K562 (cell line): ENCODE data around the gene CCNY. TPM values are rescaled to one million over a fixed set of nuclear protein-coding genes. Genes with fewer than 3 reads are reported as not detected.
A peak's percentile ranks its signal among the peaks of the same experiment; 100 is the strongest.

Source experiments
- ATAC-seq: fragments of 200-7000 bp; cut with Tn5 transposase; 3 replicates; pipeline ENCODE4 v1.9.1; 2020; ENCODE audit warnings: moderate library complexity
- BruUV-seq: library from RNA; stranded (reverse); fragments of 400-500 nt; replicated peaks from 2 replicates; lab custom pipeline; 2021; lab: Mats Ljungman, UMichigan
- CTCF ChIA-PET: fragments of 300-600 bp; formaldehyde crosslinking; extraction: SDS; loops from one replicate; lab custom pipeline; 2021; ENCODE audit warnings: low intra/inter-chr PET ratio; lab: Yijun Ruan, JAX
- POLR2A ChIA-PET: fragments of 300-600, 350-650 bp; sonication (Branson Sonifier 250); formaldehyde crosslinking; extraction: SDS; loops from one replicate; lab custom pipeline; 2021; ENCODE audit warnings: antibody characterized with exemption, inconsistent platforms; lab: Yijun Ruan, JAX
- DNase-seq, 4 experiments: peaks; one replicate each; pipeline versions ENCODE4 v3.0.0 to v3.0.0-alpha.2; 2011 to 2018; ENCODE audit warnings: low spot score in 3 of 4, mixed read lengths in 3 of 4; ENCODE audit errors: extremely low read depth in 1 of 4
- FAIRE-seq: peaks from 2 replicates; lab custom pipeline; 2011; peaks lifted over from hg19 to GRCh38; lab: Jason Lieb, UNC
- H2AFZ ChIP-seq: 2 replicates; pipeline ENCODE4 v1.6.0; 2011; ENCODE audit warnings: low read depth, low read length, control low read depth, inconsistent platforms
- H3K27ac ChIP-seq: fragments of 200-600 bp; 3 replicates; pipeline ENCODE4 v1.8.0; 2011; ENCODE audit warnings: low read depth, mild to moderate bottlenecking, control low read depth, inconsistent platforms, low read length, moderate library complexity, mixed read lengths; ENCODE audit errors: extremely low read depth
- H3K27me3 ChIP-seq, 2 experiments: fragments of 300-600 bp in 1 of 2; 2 replicates in 1 of 2; 3 replicates in 1 of 2; pipeline versions ENCODE4 v1.6.0 to v1.8.0; 2011; ENCODE audit warnings: inconsistent platforms in 2 of 2, low read length in 2 of 2, mild to moderate bottlenecking in 1 of 2, mixed read lengths in 1 of 2, moderate library complexity in 1 of 2; ENCODE audit not compliant: control insufficient read depth in 2 of 2, insufficient read depth in 2 of 2
- H3K36me3 ChIP-seq: fragments of 300-600 bp; 3 replicates; pipeline ENCODE4 v1.8.0; 2011; ENCODE audit warnings: mild to moderate bottlenecking, low read length, inconsistent platforms; ENCODE audit not compliant: control insufficient read depth, insufficient read depth
- H3K4me1 ChIP-seq, 2 experiments: fragments of 200-600 bp in 1 of 2; replicated peaks in 1 of 2; 2 replicates in 1 of 2; 3 replicates in 1 of 2; pipeline versions ENCODE4 v1.5.1 to v1.8.0; 2011; ENCODE audit warnings: inconsistent platforms in 2 of 2, low read length in 2 of 2, mild to moderate bottlenecking in 1 of 2, mixed read lengths in 1 of 2, moderate library complexity in 1 of 2; ENCODE audit not compliant: control insufficient read depth in 2 of 2, insufficient read depth in 2 of 2
- H3K4me2 ChIP-seq: 2 replicates; pipeline ENCODE4 v1.6.1; 2011; ENCODE audit warnings: low read length, control low read depth, inconsistent platforms, mixed read lengths; ENCODE audit not compliant: insufficient read depth
- H3K4me3 ChIP-seq: fragments of 200-600 bp; sonication (generic), shearing (Covaris generic); 2 replicates; pipeline ENCODE4 v1.5.1; 2016; ENCODE audit warnings: control low read depth, inconsistent platforms
- H3K79me2 ChIP-seq: fragments of 200-600 bp; 3 replicates; pipeline ENCODE4 v1.8.0; 2011; ENCODE audit warnings: low read length, inconsistent platforms; ENCODE audit not compliant: control insufficient read depth, insufficient read depth
- H3K9ac ChIP-seq, 2 experiments: 2 replicates each; pipeline versions ENCODE4 v1.6.0 to v1.6.1; 2011; ENCODE audit warnings: low read depth in 2 of 2, low read length in 2 of 2, control low read depth in 1 of 2, inconsistent platforms in 1 of 2, mild to moderate bottlenecking in 1 of 2, mixed read lengths in 1 of 2; ENCODE audit not compliant: insufficient read depth in 1 of 2
- H3K9me1 ChIP-seq: one replicate; pipeline ENCODE4 v1.6.0; 2011; ENCODE audit warnings: inconsistent platforms, mild to moderate bottlenecking, low read length, moderate library complexity; ENCODE audit not compliant: control insufficient read depth, insufficient read depth
- H3K9me3 ChIP-seq: replicated peaks from 2 replicates; pipeline ENCODE4 v1.5.1; 2011; ENCODE audit warnings: low read depth, low read length, inconsistent platforms; ENCODE audit not compliant: control insufficient read depth, insufficient read depth
- H4K20me1 ChIP-seq: replicated peaks from 2 replicates; pipeline ENCODE4 v1.6.1; 2011; ENCODE audit warnings: low read length, inconsistent platforms, mixed read lengths; ENCODE audit not compliant: control insufficient read depth, insufficient read depth
- BDP1 ChIP-seq: IDR thresholded peaks from 3 replicates; pipeline ENCODE4 v1.6.1; 2011; ENCODE audit not compliant: insufficient read length, insufficient read depth
- ETV5 ChIP-seq: sonication (generic); formaldehyde crosslinking; IDR thresholded peaks from 2 replicates; pipeline ENCODE4 v1.4.0; 2020; ENCODE audit warnings: low read depth, mild to moderate bottlenecking, missing genetic modification reagents
- ETV6 ChIP-seq, 3 experiments: fragments of 150-350 bp in 1 of 3; sonication (generic) in 1 of 3; formaldehyde crosslinking in 1 of 3; IDR thresholded peaks; 2 replicates each; pipeline versions ENCODE4 v1.6.1 to v1.8.0; 2014 to 2022; ENCODE audit warnings: borderline replicate concordance in 2 of 3, low read depth in 2 of 3, antibody characterized with exemption in 1 of 3, low read length in 1 of 3, mild to moderate bottlenecking in 1 of 3, missing genetic modification reagents in 1 of 3
- FOXP1 ChIP-seq: sonication (generic); formaldehyde crosslinking; IDR thresholded peaks from 2 replicates; pipeline ENCODE4 v1.8.0; 2022; ENCODE audit warnings: mild to moderate bottlenecking, missing genetic modification reagents
- HNRNPH1 ChIP-seq: fragments of 200-400 bp; formaldehyde crosslinking; optimal IDR thresholded peaks from 2 replicates; pipeline ENCODE3; 2017; ENCODE audit warnings: low read depth, mild to moderate bottlenecking, low read length, moderate library complexity
- NCOA6 ChIP-seq: fragments of 450-650 bp; IDR thresholded peaks from 2 replicates; pipeline ENCODE4 v1.6.1; 2017; ENCODE audit warnings: mild to moderate bottlenecking
- XRCC5 ChIP-seq: fragments of 200-400 bp; formaldehyde crosslinking; IDR thresholded peaks from 2 replicates; pipeline ENCODE4 v1.6.1; 2017; ENCODE audit warnings: low read depth, mild to moderate bottlenecking, low read length
- ZBED1 ChIP-seq: IDR thresholded peaks from 2 replicates; pipeline ENCODE4 v1.6.1; 2014
- ZEB2 ChIP-seq: fragments of 450-650 bp; IDR thresholded peaks from 2 replicates; pipeline ENCODE4 v1.6.1; 2016
- ZNF239 ChIP-seq: fragments of 250-450 bp; sonication (Bioruptor Pico); IDR thresholded peaks from 2 replicates; pipeline ENCODE4 v1.4.0; 2020; ENCODE audit warnings: mild to moderate bottlenecking
- ZNF79 ChIP-seq: fragments of 250-450 bp; sonication (Bioruptor Pico); IDR thresholded peaks from 2 replicates; pipeline ENCODE4 v1.4.0; 2020; ENCODE audit warnings: low read depth, mild to moderate bottlenecking, moderate library complexity
- WGBS: fragments of 100-300 bp; shearing (Covaris generic); methylation state at CpG from one replicate; pipeline ENCODE4 v1.1.6; 2016; ENCODE audit warnings: low coverage, mixed read lengths; ENCODE audit not compliant: insufficient coverage; ENCODE audit errors: missing lambda C conversion rate; 5-methylcytosine and 5-hydroxymethylcytosine counted together
- in situ Hi-C: fragments of 300-500 bp; cut with MboI; formaldehyde crosslinking; loops from 4 replicates; pipeline ENCODE4 v1.15.0; 2018; ENCODE audit warnings: inconsistent platforms, mixed read lengths
- intact Hi-C: fragments of 100-400 bp; cut with micrococcal nuclease; formaldehyde crosslinking; loops from 2 replicates; pipeline ENCODE4 v1.14.2; 2022
- polyA plus RNA-seq, 8 experiments: library from polyadenylated mRNA; depleted of rRNA in 4 of 8; stranded (reverse) in 5 of 8; unstranded in 3 of 8; fragments of >200 nt; fragmentation: Nextera tagmentation in 2 of 8; fragmentation: Illumina TruSeq in 1 of 8; extraction: Ambion mirVana in 2 of 8; extraction: Trizol in 1 of 8; gene quantifications; 2 replicates each; pipeline versions ENCODE4 v1.2.1 to v1.2.3, GENCODE V29; 2011 to 2014; ENCODE audit warnings: inconsistent platforms in 1 of 8, missing spikeins in 1 of 8
- total RNA-seq, 7 experiments: library from RNA; depleted of rRNA in 6 of 7; stranded (reverse); fragments of >200 nt in 6 of 7; fragmentation: Illumina TruSeq in 2 of 7; extraction: Trizol in 2 of 7; gene quantifications; 2 replicates each; pipeline versions ENCODE4 v1.2.1 to v1.2.3, GENCODE V29; 2011 to 2021; ENCODE audit warnings: low replicate concordance in 1 of 7
- TF ChIP-seq, protein P1 (sequence below): sonication (generic); formaldehyde crosslinking; IDR thresholded peaks from 2 replicates; pipeline ENCODE4 v1.9.0; 2022; ENCODE audit warnings: mild to moderate bottlenecking, missing genetic modification reagents
- TF ChIP-seq, protein P2 (sequence below): conservative IDR thresholded peaks from 2 replicates; pipeline ENCODE4 v1.6.1; 2011; ENCODE audit warnings: low read depth, mild to moderate bottlenecking, low read length; ENCODE audit not compliant: control insufficient read depth
- TF ChIP-seq, protein P3 (sequence below): sonication (generic); IDR thresholded peaks from 2 replicates; pipeline ENCODE4 v1.6.1; 2016
- TF ChIP-seq, protein P4 (sequence below): sonication (generic); formaldehyde crosslinking; IDR thresholded peaks from 2 replicates; pipeline ENCODE4 v1.8.0; 2022; ENCODE audit warnings: mild to moderate bottlenecking, missing genetic modification reagents, borderline replicate concordance
- TF ChIP-seq, protein P5 (sequence below): fragments of 450-650 bp; formaldehyde crosslinking; IDR thresholded peaks from 2 replicates; pipeline ENCODE4 v1.4.0; 2022; ENCODE audit warnings: mild to moderate bottlenecking, moderate library complexity
- TF ChIP-seq, protein P6 (sequence below): fragments of 250-450 bp; sonication (Bioruptor Pico); IDR thresholded peaks from 2 replicates; pipeline ENCODE4 v1.8.0; 2021; ENCODE audit warnings: borderline replicate concordance, mild to moderate bottlenecking, moderate library complexity; ENCODE audit not compliant: poor library complexity, severe bottlenecking

Gene CCNY
- total and polyA plus RNA-seq, 9 of the 15 experiments (the other 6 are each of a cell fraction or from before 2014, with no cell fraction given): 8.4 to 109 (median 38.6) TPM

DNA sequence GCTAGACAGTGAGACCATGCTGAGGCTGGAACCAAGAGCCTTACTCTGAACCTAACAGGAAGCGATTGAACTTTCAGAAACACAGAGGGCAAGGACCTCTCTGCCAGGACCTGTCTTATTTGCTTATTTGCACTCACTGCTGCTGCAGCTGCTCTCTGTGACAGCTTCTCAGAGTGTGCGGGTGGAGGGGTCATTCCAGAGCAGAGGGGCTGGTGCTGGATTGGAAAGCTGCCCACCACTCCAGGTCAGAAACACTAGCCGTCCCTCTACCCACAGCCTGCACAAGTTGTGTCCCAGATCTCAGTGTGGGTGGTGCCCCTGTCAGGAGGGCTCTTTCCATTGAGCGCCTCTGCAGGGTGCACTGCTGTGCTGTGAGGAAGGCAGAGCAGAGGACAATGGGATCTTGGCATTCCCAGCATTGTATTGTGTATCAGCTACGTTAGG, 126.2 kb downstream of the CCNY start:
- CTCF ChIA-PET: no interaction called here
- no peaks in the 10 kb centered on the region for H3K36me3 ChIP-seq
- H3K27ac ChIP-seq: no peak overlapping the region
- peaks cover 24 to 72% of the 10 kb centered on the region in 2 experiments for H3K4me1 ChIP-seq
- H3K27me3 ChIP-seq: no peaks in the 10 kb centered on the region
- H3K79me2 ChIP-seq: peaks cover 99% of the 10 kb centered on the region
- FAIRE-seq (no peak), ATAC-seq (no peak), DNase-seq (no peak)
- H2AFZ ChIP-seq: no peak overlapping the region
- no peaks in the 10 kb centered on the region for H3K9me3 ChIP-seq
- WGBS: 74% methylated on average over 4 of the region's 5 CpGs
- no TSS peak for BruUV-seq
- H4K20me1 ChIP-seq: peaks cover 67% of the 10 kb centered on the region
- POLR2A ChIA-PET: no interaction called here
- in situ Hi-C loops (no loop called here), intact Hi-C loops (no loop called here)
- no peak overlapping the region for H3K4me3 ChIP-seq
- no peak overlapping the region for H3K4me2 ChIP-seq
- H3K9ac ChIP-seq: 0 out of 4 replicates have a peak overlapping the region, but pooled peaks of 1 of the 2 experiments have one; percentile 46
- H3K9me1 ChIP-seq: peaks cover 6% of the 10 kb centered on the region
- TF ChIP-seq FOXP1 (CRISPR knock-in tag) (no peak), ZNF79 (no peak), ETV6 (IDR thresholded peaks at IDR 0.05; ENCODE audit: borderline replicate concordance in 1 of 2, low read depth in 2 of 2, low read length in 1 of 2) (no peak), ETV6 (CRISPR knock-in tag; IDR thresholded peaks at IDR 0.05; ENCODE audit: borderline replicate concordance) (no peak), ZBED1 (no peak), ZNF239 (CRISPR knock-in tag) (no peak), NCOA6 (no peak), ZEB2 (no peak), HNRNPH1 (no peak), BDP1 (no peak), ETV5 (CRISPR knock-in tag) (no peak), XRCC5 (no peak)
- TF ChIP-seq, protein P1, sequence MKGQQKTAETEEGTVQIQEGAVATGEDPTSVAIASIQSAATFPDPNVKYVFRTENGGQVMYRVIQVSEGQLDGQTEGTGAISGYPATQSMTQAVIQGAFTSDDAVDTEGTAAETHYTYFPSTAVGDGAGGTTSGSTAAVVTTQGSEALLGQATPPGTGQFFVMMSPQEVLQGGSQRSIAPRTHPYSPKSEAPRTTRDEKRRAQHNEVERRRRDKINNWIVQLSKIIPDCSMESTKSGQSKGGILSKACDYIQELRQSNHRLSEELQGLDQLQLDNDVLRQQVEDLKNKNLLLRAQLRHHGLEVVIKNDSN (CRISPR knock-in tag): no peak
- TF ChIP-seq, protein P2, sequence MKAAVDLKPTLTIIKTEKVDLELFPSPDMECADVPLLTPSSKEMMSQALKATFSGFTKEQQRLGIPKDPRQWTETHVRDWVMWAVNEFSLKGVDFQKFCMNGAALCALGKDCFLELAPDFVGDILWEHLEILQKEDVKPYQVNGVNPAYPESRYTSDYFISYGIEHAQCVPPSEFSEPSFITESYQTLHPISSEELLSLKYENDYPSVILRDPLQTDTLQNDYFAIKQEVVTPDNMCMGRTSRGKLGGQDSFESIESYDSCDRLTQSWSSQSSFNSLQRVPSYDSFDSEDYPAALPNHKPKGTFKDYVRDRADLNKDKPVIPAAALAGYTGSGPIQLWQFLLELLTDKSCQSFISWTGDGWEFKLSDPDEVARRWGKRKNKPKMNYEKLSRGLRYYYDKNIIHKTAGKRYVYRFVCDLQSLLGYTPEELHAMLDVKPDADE: no peak
- TF ChIP-seq, protein P3, sequence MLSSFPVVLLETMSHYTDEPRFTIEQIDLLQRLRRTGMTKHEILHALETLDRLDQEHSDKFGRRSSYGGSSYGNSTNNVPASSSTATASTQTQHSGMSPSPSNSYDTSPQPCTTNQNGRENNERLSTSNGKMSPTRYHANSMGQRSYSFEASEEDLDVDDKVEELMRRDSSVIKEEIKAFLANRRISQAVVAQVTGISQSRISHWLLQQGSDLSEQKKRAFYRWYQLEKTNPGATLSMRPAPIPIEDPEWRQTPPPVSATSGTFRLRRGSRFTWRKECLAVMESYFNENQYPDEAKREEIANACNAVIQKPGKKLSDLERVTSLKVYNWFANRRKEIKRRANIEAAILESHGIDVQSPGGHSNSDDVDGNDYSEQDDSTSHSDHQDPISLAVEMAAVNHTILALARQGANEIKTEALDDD: no peak
- TF ChIP-seq, protein P4, sequence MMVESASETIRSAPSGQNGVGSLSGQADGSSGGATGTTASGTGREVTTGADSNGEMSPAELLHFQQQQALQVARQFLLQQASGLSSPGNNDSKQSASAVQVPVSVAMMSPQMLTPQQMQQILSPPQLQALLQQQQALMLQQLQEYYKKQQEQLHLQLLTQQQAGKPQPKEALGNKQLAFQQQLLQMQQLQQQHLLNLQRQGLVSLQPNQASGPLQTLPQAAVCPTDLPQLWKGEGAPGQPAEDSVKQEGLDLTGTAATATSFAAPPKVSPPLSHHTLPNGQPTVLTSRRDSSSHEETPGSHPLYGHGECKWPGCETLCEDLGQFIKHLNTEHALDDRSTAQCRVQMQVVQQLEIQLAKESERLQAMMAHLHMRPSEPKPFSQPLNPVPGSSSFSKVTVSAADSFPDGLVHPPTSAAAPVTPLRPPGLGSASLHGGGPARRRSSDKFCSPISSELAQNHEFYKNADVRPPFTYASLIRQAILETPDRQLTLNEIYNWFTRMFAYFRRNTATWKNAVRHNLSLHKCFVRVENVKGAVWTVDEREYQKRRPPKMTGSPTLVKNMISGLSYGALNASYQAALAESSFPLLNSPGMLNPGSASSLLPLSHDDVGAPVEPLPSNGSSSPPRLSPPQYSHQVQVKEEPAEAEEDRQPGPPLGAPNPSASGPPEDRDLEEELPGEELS (CRISPR knock-in tag): no peak
- TF ChIP-seq, protein P5, sequence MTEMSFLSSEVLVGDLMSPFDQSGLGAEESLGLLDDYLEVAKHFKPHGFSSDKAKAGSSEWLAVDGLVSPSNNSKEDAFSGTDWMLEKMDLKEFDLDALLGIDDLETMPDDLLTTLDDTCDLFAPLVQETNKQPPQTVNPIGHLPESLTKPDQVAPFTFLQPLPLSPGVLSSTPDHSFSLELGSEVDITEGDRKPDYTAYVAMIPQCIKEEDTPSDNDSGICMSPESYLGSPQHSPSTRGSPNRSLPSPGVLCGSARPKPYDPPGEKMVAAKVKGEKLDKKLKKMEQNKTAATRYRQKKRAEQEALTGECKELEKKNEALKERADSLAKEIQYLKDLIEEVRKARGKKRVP (CRISPR knock-in tag): no peak
- TF ChIP-seq, protein P6, sequence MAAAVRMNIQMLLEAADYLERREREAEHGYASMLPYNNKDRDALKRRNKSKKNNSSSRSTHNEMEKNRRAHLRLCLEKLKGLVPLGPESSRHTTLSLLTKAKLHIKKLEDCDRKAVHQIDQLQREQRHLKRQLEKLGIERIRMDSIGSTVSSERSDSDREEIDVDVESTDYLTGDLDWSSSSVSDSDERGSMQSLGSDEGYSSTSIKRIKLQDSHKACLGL: no peak
